AG04450 (cell line): ENCODE measurements around the gene COL12A1. TPM values are rescaled to one million over a fixed set of nuclear protein-coding genes. Genes with fewer than 3 reads are reported as not detected.
"Not testable (repeated sequence)": the region's sequence is repeated elsewhere in the genome, so short reads cannot be mapped to it uniquely, and the experiment has no call there.

Experiments
- CTCF ChIA-PET: fragments of 300-600, 350-600 bp; formaldehyde crosslinking; extraction: SDS; loops from one replicate; lab custom pipeline; 2022; ENCODE audit warnings: antibody characterized with exemption, inconsistent platforms; lab: Charles Lee
- POLR2A ChIA-PET: fragments of 350-600 bp; formaldehyde crosslinking; extraction: SDS; loops from one replicate; lab custom pipeline; 2021; ENCODE audit warnings: antibody characterized with exemption, inconsistent platforms; lab: Yijun Ruan, JAX
- DNase-seq: peaks from one replicate; pipeline ENCODE4 v3.0.0-alpha.2; 2011; ENCODE audit warnings: low read depth, low spot score
- H3K27ac ChIP-seq: one replicate; pipeline ENCODE4 v1.5.1; 2012; ENCODE audit warnings: low read depth, low read length, control low read depth
- H3K27me3 ChIP-seq: one replicate; pipeline ENCODE4 v1.6.0; 2012; ENCODE audit warnings: low read length; ENCODE audit not compliant: control insufficient read depth, insufficient read depth
- H3K4me3 ChIP-seq: 2 replicates; pipeline ENCODE4 v1.5.1; 2011; ENCODE audit warnings: mild to moderate bottlenecking, low read depth, low read length, control low read depth
- H3K9me3 ChIP-seq: 2 replicates; pipeline ENCODE4 v1.5.1; 2012; ENCODE audit warnings: low read length; ENCODE audit not compliant: control insufficient read depth, insufficient read depth
- CTCF ChIP-seq: IDR thresholded peaks from 2 replicates; pipeline ENCODE4 v1.5.1; 2011; ENCODE audit warnings: low read depth, low read length, control low read depth, inconsistent platforms
- polyA plus RNA-seq: library from polyadenylated mRNA; depleted of rRNA; stranded (reverse); fragments of >200 nt; gene quantifications from 2 replicates; pipeline ENCODE4 v1.2.3, GENCODE V29; 2011

COL12A1 gene
- polyA plus RNA-seq, 1 experiment, result 1,109 TPM

GRCh38 chr6:75188221-75188925 is 17.5 kb downstream of the COL12A1 start:
- DNase-seq, result no peak
- Histone ChIP-seq H3K9me3 (no peaks in the 10 kb centered on the region; the same call in 1 of the 2 replicates), H3K27me3 (no peaks in the 10 kb centered on the region), H3K4me3 (no peak overlapping the region), H3K27ac (no peak overlapping the region)
- no peak for TF ChIP-seq CTCF
- CTCF ChIA-PET, result no interaction called here
- POLR2A ChIA-PET, result no interaction called here

- H3K27me3 ChIP-seq, H3K27ac ChIP-seq, CTCF ChIA-PET, H3K9me3 ChIP-seq, H3K4me3 ChIP-seq, DNase-seq, POLR2A ChIA-PET: not testable (repeated sequence)
Measured at GRCh38 chr6:75186581-75186980, 19.3 kb downstream of the COL12A1 start.

GRCh38 chr6:75183099-75183541 is 22.7 kb downstream of the COL12A1 start:
- CTCF ChIA-PET, result interaction anchor here (0.9 to 1.5 kb wide), 2 partner anchors 20 to 26 kb away, joined by 3 to 4 read pairs; no protein-coding TSS in a partner anchor
- POLR2A ChIA-PET, result no interaction called here

DNA sequence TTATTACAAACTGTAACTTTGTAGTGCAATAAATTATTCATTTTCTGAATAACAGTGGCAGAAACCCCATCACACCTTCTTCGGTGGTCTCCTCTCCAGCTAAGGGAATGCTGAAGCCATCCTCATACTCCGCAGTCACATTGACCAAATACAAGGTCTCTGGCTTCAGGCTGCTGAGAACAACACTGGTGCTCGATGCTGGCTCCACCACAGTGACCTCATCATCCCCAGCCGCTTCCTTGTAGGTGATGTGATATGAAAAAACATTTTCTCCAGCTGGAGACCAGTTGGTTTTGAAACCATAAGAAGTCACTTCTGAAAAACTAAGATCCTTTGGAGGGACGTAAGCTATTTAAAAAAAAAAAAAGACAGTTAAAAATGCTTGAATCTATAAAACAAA is 25.0 kb downstream of the COL12A1 start:
- POLR2A ChIA-PET, result no interaction called here
- CTCF ChIA-PET, result interaction anchor here (0.6 kb wide), 2 partner anchors 30 to 1388 kb away, joined by 3 to 4 read pairs; no protein-coding TSS in a partner anchor
- TF ChIP-seq CTCF, result no peak
- Histone ChIP-seq H3K4me3 (no peak overlapping the region), H3K27ac (no peak overlapping the region), H3K27me3 (no peaks in the 10 kb centered on the region), H3K9me3 (no peaks in the 10 kb centered on the region)
- no peak for DNase-seq

More at GRCh38 chr6:75183099-75183541, 22.7 kb downstream of the COL12A1 start:
- DNase-seq, result no peak
- no peaks in the 10 kb centered on the region; the same call in 1 of the 2 replicates for H3K9me3 ChIP-seq
- H3K4me3 ChIP-seq, result no peak overlapping the region
- TF ChIP-seq CTCF, result no peak
- no peaks in the 10 kb centered on the region for H3K27me3 ChIP-seq
- no peak overlapping the region for H3K27ac ChIP-seq

DNA sequence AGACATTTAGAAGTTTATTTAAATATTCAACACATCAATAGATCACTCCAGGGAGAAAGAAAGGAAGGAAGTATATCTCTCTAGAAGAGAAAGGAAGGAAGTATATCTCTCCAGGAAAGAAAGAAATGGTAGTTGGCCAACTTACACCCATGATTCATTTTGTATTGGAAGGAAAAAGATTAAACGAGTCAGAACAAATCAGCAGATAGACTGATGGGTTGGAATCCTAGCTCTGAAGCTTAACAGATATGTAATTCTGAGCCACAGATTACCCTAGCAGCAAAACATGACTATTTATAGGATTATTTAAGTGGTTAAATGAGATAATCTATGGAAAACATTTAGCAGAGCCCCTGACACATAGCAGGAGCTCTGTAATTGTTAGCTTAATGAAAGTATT is 27.1 kb downstream of the COL12A1 start:
- Histone ChIP-seq H3K4me3 (no peak overlapping the region), H3K9me3 (no peaks in the 10 kb centered on the region), H3K27ac (no peak overlapping the region), H3K27me3 (no peaks in the 10 kb centered on the region)
- CTCF ChIA-PET, result interaction anchor here (1.1 kb wide), 1 partner anchor 30 kb away, joined by 3 read pairs; no protein-coding TSS in a partner anchor
- POLR2A ChIA-PET, result no interaction called here
- TF ChIP-seq CTCF, result no peak
- no peak for DNase-seq
